HK-2 (cell line): Measurements from ENCODE around the gene CSRP3.

Source experiments
- DNase-seq: peaks from one replicate; pipeline ENCODE4 v3.0.0-alpha.2; 2018; ENCODE audit not compliant: unreplicated experiment

Gene CSRP3

DNA sequence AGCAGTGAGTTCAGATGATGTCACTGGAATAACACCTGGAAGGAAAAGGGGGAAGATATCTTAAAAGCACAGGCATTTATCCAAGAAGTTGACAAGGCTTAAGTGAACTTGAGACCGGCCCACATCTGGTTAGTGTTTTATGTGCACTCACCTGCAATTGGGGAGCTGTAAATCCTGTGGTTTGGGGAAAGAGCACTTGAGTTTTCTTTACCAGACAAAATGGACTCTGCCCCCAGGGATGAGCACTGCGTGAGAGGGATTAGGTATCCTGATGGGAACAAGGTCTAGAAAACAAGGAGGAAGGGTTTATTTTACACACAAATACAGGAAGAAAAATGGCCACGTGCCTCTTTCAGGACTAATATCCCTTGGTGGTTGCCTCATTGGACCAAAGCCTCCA lies 23.8 kb upstream of the CSRP3 start:
- DNase-seq: no peak

DNA sequence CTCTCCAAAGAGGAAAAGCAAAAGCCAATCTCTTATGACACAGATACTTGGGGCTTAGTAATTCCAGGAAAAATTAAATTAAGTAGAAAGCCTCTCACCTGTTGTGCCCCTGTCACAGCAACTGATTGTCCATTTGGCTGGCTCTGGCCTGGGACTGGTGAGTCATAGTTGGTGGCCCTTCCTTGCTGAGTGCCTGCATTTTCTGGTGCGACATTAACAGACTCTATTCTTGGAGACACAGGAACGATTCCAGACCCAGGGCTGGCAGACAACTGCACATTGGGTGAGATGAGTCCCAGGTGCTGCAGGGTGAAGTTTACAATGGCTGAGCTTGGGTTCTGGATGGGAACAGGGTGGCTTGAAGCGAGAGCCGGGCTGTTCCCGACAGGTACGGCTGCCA lies 23.3 kb upstream of the CSRP3 start:
- no peak for DNase-seq

DNA sequence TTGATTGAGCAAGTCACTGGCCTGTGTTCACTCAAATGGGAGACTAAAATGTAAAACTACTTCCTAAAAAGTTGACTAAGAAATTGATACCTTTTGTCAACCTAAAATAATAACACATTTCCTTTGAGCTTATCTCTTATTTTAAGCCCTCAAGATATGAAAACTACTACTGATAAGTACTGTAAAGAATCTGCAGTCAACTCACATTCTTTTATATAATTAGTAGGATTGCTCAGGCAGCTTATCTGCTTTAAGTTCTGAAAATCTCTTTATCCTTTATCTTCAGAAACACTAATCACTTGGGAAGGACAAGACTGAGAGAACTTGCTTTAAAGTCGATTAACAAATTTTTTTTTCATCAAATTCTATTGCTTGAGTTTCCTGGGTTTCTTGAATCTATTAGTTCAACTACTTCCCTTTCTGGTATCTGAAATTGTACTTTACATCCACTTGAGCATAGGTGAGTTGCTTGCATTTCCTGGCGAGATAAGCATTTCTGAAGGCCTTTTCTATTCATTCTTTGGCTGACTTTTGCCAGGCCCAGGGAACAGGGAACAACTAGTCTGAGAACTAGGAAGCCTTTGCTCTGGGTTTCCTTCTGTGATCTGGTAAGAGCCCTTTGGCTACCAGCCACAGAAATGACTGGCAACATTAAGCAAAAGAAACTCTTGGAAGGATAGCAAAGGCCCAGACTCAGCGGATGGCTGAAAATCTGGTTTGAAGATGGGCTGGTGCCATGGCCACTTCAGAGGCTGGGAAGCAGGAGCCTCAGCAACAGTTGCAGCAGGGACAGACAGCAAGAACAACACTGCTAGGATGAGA lies 19.3 kb upstream of the CSRP3 start:
- DNase-seq: no peak

DNA sequence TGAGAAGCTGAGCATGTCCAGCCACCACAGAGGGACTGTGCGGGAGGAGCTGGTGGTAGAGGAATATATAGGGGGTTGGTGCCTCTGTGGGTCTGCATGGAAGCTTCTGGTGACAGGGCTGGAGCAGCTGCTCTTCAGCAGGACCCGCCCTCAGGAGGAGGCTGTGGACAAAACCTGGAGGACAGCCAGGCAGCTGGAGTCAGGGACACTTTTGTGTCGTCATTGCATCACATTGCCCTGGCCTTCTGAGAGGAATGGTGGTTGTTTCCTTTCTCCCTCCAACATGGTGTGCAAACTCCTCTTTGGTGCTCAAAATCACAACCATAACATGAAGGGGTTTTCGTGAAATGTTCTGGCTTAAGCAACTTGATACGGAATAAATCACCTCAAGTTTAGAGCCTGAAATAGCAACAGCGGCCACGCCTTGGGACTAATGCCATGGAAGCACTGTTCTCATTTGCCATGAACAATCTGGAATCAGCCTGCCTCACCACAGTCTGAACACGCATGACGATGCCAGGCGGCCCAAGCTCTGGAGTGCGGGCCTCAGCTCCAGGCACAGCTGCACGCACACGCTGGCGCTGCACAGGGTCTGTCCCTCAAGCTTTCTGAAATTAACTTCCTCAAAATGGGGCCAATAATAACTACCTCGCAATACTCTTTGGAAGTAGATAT lies 17.1 kb upstream of the CSRP3 start:
- no peak for DNase-seq

DNA sequence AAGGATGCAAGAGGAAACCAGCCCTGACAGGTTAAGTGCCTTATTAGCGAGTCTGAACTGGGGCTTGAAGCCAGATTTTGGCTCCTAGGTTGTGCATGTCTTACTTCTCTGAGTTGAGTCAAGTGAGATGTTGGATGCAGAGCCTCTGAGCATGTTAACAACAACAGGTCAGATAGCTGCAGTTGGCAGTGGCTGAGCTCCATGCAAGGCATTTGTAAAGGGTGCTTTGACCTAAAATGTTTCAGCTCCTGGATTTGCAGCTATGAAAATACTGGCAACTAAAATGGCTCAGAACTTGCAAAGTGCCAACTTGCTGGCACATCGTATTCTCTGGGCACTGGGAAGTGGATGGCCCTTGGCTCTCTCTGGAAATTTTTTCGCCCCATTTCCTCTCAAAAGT lies 16.4 kb upstream of the CSRP3 start:
- DNase-seq: no peak

DNA sequence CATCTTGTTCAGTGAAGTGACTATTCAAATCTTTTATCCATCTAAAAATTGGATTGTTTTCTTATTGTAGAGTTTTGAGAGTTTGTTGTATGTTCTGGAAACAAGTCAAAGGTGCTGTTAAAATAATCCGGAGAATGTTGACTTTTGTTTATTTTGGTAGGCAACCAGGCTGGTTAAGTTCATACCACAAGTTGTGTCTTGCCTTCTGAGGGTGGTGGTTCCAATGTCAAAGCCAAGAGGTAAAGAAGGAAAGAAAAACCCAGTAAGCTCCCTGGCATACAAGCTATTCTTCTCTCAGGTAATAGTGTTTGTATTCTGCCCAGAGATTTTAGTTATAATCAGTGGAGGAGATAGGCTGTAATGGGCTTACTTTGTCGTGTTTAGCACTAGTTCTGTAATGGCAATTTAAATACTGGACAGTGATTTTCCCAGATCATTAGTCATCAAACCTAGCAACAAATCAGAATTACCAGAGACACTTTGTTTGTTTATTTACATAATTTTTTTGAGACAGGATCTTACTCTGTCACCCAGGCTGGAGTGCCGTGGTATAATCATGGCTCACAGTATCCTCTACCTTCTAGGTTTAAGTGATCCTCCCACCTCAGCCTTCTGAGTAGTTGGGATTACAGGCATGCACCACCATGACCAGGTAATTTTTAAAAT lies 15.1 kb upstream of the CSRP3 start:
- no peak for DNase-seq

DNA sequence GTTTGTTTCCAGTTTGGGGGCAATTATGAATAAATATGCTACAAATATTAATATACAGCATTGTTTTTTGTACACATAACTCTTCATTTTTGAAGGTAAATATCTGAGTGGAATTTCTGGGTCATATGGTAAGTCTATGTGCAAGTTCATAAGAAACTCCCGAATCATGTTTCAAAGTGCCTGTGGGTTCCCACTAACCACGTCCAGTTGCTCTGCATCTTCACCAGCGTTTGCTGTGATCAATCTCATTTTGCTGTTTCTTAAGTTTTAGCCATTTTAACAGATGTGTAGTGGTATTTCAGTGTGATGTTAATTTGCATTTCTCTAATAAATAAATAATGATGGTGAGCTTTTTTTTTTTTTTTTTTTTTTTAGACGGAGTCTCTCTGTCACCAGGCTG lies 14.2 kb upstream of the CSRP3 start:
- DNase-seq: no peak

DNA sequence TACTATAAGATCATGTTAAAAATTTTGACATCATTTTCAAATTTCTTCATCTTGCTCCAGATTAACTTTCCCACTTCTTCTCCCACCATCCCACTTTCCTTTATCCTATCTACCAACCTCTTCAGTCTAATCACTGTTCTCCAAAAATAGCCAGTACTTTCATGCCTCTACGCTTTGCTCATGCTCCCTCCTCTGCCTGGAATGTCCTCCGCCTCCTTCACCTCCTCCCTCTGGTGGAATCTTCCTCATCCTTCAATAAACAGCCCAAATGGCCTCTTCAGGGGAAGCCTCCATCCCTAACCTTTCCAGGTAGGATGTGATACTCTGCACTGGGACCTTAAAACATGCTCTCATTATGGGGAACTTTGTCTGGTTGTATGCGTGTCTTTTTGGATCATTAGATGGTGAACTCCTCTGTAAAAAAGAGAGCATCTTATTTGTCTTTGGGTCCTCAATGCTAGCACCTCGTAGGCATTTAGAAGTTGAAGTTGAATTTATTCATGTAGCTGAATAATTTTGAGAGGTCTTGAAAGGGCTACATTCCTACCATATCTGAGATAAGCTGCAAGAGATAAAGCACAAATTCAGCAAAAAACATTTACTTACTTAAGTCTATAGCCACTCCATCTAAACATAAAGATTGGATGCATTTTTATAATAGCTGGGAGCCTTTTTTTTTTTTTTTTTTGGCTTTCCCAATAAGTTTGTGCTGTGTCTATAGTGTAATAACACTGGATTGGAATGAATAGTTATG lies 8.0 kb upstream of the CSRP3 start:
- no peak for DNase-seq

DNA sequence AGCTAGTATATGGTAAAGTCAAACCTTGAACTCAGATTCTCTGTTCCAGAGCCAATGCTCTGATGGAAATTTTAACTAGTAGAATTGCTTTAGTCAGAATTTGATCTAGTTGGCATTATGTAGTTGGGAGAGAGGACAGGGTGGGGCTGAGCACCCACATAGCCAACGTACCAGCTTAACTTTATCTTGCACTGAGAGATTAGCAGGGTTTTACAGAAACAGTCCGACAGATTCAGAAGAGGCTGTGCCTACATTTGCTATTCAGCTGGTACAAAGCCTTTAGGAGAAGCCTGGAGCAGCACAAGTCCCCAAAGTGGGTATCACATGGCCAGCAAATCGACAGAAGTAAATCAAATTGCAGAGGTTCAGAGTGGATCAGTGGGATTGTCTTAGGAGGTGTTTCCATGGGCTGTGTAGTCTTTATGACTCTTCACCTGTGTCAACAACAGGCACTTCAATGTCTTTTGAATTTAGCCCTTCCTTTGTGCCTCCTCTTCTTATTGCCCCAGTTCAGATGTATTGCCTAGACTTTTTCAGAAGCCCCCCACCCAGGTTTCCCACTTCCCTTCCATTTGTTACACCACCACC lies 7.3 kb upstream of the CSRP3 start:
- no peak for DNase-seq

DNA sequence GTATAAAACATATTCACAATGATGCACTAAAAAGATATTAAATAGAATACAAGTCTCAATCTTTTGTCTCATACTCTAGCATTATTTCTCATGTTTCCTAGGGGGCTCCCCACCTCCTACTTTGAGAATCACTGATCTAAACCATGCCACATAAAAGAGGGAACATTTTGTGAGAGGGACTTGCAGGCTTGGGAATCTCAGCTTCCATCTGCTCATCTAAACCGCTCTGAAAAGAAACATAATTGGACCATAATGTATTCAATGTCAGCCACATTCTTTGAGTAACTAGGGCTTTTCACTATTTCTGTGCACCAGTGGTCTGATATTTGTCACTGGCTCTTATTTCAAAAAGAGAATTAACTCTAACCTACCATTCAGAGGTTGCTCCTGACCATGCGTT lies 6.4 kb upstream of the CSRP3 start:
- DNase-seq: no peak

DNA sequence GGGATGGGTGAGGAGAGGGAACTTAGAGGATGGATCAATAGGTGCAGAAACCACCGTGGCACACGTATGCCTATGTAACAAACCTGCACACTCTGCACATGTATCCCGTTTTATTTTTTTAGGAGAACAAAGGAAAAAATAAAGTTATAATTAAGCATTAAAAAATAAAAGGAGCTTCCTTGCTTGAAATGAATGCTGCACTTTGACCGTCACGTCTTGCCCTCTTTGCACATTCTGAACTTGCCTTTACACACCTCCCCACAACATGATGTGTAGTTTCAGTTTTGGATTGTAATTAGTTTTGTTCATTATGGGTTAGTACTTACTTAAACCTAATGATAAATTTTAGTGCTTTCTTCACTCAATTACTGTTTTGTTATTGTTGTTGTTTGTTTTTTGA lies 3.1 kb upstream of the CSRP3 start:
- DNase-seq: no peak

DNA sequence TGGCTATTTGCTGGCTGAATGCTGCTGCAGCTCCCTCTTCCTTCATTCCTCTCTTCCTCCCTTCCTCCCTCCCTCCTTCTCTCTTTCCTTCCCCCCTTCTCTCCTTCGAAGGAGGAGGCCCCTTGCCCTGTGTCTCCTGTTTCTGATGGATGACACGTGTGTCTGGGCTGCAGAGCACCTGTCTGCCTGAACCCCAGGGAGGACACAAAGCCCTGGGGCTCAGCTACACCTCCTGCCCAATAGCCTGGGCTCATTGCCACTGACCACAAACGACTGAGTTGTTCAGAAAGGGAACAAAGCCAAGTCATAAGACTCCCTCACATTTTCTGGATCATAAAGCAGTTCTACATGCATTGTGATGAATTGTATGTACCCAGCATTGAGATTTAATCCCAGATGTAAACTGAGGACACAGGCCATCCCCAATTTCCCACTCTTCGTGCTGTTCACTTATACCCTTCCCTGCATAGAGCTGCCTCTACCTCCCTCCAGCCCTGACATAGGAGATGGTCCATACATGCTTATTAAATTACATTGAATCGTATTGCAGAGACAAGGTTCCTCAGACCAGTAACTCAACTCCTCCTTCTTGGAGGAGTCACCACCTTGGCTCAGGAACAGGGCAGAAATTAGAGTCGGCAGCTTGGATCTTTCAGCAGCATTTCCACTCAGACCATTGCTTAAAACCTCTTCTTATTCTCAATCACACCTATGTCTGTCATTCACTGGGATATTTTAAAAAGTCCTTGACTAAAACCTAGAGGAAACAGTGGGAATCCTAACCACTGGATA lies 1.2 kb downstream of the CSRP3 start:
- DNase-seq: peak; percentile 2

DNA sequence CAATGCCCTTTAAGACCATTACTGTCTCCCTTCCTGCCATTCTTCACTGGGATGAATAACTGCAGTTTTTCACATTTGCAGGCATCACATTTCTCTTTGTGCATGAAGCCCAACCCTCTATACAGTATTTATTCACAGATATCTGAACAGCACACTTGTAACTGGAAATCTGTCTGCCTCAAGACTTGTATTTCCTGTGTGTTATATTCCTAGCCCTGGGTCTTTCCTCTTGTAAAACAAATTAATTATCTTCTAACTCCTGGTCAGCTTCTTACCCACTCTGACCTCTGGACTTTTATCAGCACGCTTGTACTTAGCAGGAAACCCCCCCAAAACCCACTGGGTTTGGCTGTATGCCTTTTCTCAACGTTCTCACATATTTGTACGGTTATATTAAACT lies 2.0 kb downstream of the CSRP3 start:
- DNase-seq: no peak

DNA sequence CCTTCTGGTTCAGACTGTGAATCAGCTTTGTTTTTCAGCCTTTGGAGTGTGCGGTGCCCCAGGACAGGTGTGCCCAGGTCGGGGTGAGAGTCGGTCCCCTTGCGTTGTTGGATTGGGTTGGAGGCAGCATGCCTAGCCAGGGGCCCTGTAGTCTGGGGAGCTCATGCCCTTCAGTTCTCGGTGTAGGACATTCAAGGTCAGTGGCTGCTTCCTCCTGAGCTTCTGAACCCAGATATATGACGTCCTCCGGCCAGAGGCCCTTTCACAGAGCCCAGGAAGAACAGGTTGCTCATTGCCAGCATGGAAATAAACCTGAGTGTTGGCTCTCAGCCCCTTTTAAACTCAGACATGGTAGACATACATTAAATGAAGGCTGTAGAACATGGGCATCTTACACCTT lies 2.7 kb downstream of the CSRP3 start:
- no peak for DNase-seq

DNA sequence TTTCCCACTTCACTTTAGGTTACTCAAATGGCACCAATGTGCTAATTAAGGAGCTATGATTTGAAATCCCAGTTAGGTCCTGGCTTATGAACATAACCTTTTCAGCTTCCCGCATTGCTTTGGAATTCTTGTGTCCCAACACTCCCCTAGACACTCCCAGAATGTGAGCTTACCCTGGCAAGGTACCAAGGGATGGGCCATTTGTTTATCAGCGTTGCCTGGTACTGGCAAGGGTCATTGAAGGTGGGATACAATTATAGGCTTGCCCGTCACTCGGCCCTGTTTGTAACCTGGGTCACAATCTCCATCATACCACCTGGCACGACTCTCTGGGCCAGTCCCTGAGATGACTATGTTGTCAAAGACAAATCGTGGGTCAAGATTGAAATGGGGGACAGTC lies 5.4 kb downstream of the CSRP3 start:
- no peak for DNase-seq

DNA sequence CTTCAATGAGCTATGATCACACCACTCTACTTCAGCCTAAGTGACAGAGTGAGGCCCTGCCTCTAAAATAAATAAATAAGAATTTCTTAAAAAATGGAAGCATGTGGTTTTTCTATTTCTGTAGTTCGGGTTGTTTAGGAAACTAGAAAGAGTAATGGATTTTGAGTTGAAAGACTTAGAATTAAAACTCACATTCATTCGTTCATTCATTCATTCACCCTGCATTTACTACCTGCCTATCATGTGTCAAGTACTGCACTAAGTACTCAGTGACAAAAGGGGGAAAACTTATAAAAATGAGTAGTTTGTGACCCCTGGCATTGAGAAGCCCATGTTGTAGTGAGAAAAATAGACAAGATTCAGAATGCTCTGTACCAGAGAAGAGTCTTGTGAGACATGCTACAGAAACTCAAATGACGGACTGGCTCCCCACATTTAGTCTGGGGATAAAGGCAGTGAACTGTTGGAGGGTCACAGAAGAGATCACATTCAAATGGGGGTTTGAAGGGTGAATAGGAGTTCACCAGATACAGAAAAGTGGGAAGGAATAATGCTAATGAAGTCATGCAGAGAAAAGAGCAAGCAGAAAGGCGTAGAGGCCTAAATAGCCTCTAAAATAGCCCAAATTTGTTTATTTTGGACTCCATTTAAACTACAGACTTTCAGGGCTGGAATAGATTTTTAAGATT lies 7.0 kb downstream of the CSRP3 start:
- DNase-seq: no peak

DNA sequence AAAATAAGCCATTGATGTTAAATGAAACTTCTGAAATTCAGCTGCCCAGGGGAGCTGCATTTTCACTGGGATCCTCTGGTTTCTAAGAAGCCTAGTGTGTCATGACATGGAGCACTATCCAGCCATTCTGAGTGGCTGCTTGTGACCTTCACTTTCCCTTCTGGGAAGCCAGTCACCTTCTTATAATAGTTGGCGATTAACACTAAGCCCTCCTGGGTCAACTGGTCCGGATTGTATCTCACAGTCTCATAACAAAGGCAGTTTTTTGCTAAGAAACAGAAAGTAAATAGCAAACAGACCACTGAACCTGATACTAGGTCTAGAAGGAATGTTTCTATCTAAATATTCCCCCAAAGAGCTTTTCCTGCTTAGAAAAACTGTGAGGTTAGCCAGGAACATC lies 7.9 kb downstream of the CSRP3 start:
- no peak for DNase-seq

DNA sequence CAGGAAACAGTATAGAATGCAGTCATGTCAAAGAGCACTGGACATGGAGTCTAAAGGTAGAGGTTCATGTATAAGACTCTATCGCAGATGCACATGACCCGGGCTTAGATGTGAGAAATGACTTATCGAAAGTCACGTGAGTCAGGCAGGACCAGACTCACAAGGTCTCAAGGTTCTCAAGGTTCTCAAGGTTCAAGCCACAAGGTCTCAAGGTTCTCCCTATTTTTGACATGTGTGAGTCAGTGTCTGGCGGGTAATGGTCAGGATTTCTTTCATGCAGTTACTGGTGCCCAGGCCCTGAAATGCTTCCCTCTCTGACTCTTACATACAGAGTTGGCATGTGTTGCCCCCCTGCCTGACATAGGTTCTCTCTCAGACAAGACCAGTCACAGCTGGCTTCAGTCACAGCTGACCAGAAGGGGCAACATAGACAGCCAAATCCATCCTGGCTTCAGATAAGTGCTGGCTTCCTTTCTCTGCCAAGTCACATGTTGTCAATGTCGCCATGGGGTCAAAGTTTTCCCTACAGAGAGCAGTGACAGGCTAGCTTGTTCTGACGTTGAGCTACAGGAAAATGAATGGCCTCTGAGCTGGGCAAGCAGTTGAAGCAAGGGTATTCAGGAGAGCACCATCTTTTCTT lies 10.1 kb downstream of the CSRP3 start:
- no peak for DNase-seq

DNA sequence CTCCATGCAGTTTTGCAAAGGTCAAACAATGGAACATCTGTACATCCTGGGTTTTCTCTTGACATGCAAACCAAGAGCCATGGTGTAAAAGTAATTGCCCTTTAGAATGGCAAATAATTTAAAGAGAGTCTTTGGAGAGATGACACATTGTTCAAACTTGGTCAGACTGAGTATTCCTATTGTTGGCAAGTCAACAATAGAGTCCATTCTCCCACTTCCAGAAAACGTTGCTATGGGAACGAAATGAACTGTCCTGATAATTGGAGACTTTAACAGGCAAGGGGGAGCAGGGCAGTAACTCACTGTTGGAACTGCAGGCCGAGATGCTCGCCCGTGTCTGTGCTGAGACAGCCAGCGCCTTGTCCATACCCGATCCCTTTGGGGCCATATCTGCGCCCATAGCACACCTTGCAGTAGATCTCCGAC lies 13.9 kb downstream of the CSRP3 start:
- DNase-seq: no peak
